Adipose tissue (tissue), 3 donors: ENCODE data around the gene FBXL13. TPM values are rescaled to one million over a fixed set of nuclear protein-coding genes. Genes with fewer than 3 reads are reported as not detected.
"Not testable (repeated sequence)": the region's sequence is repeated elsewhere in the genome, so short reads cannot be mapped to it uniquely, and the experiment has no call there.

Source experiments
- H3K27ac ChIP-seq: one replicate; pipeline ENCODE4 v1.5.1; 2013; ENCODE audit warnings: low read depth, low read length
- WGBS, 3 donors: extraction: QIAGEN DNeasy Blood & Tissue Kit; methylation state at CpG; one replicate each; pipeline ENCODE4 v1.1.7; 2013; 5-methylcytosine and 5-hydroxymethylcytosine counted together
- polyA plus RNA-seq, 3 donors: library from polyadenylated mRNA; stranded (reverse); fragments of 200-250 nt; gene quantifications; one replicate each; pipeline ENCODE4 v1.2.3, GENCODE V29; 2013
- donor health status: healthy with polysubstance abuse.
- donor health status: Bipolar disorder and iron deficiency.
- donor health status: healthy.

Gene FBXL13
- under 1 TPM; 0.38 to 0.59 (median 0.56) TPM for polyA plus RNA-seq

DNA sequence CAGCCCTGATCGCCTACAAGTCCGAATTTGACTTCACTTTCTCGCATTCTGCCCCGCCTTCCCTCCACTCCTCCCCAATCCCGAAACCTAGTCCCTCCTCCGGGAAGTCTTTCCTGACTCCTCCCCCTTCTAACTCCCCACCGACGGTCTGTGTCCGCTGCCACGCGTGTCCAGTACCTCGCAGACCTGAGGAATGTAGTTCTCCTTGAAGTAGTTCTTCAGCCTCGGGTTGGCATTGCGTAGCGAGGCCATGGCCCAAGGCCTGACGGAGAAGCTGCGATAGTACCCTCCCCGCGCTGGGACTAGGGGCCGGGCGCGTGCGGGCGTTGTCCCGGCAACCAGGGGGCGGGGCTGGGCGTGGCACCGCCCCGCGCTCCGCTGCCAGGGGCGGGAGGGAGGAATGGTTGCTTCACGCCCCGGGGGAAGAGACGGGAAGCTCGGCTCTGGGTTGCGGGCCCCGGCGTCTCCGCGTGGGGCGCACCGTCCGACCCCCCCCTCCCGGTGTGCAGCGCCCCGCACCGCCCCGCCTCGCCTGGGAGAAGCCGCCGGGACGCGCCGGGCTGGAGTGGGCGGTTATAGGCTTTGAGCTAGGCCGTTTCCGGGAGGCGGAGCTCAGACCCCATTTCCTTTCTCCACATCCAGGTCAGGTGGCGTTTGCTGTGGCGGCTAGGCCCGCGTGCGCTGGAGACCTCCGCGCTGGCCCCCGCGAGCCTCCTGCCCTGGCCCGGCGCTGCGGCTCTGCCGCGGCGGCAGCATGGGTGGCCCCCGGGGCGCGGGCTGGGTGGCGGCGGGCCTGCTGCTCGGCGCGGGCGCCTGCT, at the start of gene FBXL13, which contains the start of gene ARMC10:
Gene FBXL13, minus strand, starts transcription at position 278 of the 818 bp plus-strand sequence.
Gene ARMC10, plus strand, starts transcription at position 622 of the 818 bp plus-strand sequence. Its CDS starts 133 bp downstream, at position 755.
- no peak within 1 kb of the TSS for H3K27ac ChIP-seq
- 0 to 10% (median 0%) methylated on average over 70 to 82 of the region's 83 CpGs for WGBS, 3 donors

DNA sequence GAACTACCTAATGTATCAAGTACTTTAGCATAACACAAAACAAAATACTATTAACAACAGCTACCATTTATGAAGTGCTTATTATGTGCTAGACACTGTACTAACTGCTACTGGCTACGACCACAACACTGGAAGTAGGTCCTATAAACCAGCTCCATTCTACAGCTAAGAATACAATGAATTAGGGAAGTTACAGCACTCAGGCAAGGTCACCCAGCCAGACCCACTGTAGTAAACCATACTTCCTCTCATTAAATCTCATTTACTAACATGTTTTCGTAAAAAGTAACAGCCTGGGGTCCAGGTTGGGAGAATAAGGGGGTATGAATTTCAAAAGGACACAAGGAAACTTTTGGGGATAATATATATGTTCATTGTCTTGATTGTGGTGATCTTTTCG, 48.9 kb upstream of the FBXL13 start:
- H3K27ac ChIP-seq, result no peak overlapping the region
- WGBS, 3 donors, result 53 to 71% (median 56%) methylated on average over 3 of the region's 3 CpGs

DNA sequence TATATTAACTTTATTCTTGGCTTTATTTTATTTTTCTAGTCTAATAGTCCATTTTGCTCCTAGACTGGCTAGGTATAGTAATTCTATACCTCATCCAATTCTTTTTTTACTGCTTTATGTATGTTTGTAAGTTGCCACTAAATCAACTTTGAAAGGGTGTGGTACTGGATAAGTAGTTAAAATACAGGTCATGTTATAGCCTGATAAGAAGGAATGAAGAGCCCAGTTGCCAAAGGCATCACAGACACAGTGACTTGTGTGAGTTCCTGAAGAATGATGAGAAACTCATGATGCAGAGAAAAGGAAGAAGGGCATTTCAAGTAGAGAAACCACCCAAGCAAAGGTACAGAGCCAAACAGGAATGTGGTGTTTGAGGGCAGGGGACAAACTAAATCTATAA, 47.0 kb upstream of the FBXL13 start:
- no peak overlapping the region for H3K27ac ChIP-seq

DNA sequence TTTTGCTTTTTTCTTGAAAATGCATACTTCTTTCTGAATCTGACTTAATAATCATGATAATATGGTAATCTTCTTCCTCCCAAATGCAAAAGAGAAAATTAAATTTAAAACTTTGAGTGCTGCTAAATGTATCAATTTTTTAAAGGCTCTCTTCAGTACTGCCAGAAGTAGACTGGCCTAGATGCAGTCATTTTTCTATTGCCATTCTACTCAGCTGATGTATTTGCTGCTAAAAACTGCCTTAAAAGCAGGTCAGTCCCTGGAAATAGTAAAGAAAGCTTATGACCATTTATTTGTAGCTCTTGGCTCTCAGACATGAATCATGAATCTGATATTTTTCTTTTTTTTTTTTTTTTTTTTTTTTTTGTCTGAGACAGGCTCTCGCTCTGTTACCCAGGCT, 45.8 kb upstream of the FBXL13 start:
- WGBS, 3 donors, result 100% methylated on average over 1 of the region's 1 CpG
- no peak overlapping the region for H3K27ac ChIP-seq

DNA sequence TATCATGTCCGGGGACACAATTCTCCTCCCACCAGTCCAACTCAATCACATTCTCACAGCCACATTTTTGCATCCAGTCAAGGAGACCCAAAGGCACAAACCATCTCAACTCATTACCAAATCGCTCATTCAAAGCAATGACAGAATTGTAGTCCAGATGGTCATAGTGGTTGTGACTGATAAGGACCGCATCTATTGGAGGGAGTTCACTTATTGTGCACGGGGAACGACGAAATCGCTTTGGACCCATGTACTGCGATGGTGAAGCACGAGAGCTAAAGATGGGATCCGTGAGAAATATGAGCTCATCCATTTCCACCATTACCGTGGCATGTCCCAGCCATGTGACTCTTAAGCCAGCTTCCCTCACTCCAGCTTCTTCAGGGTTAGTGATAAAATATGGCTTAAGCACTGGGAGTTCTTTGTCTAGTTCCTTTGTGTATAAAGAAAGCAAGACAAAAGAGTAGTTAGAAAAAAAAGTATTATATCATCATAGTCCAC, 45.2 kb upstream of the FBXL13 start:
- 96 to 97% (median 96%) methylated on average over 11 of the region's 11 CpGs for WGBS, 3 donors
- no peak overlapping the region for H3K27ac ChIP-seq

DNA sequence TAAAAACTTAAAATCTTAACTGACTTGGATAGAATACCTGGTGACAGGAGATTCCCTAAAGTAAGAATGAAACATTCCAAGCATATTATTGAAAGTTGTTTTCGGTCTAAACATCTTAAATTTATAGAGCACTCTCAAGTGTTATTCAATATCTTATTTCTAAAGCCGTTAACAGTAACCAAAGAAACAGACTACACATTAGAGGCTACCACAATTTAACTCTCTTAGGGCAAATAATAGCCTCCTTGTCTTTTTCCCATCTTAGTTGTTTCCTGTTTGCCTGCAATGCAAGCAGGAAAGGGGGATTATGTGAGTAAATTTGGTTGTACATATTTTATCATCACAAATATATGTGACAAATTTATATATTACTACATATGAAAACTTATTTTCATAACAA, 42.9 kb upstream of the FBXL13 start:
- no peak overlapping the region for H3K27ac ChIP-seq
- WGBS, 3 donors, result 94 to 100% (median 97%) methylated on average over 2 of the region's 2 CpGs

DNA sequence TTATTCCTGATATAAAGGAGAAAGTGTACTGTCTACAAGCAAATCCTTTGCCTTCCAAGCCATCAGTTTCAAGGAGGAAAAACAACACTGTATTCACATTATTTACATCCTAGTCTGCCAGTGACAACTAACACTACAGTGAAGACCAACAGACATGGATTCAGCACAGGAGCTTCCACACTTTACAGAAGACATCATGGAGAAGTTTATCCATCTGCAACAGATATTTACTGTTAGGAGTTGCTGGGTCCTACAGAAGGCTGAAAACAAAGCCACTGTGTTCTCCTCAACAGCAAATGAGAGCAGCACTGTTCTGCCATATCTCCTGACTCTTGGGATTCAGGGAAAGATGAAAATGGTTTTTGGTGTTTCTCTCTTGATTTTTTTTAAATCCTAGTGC, 42.4 kb upstream of the FBXL13 start:
- H3K27ac ChIP-seq, result no peak overlapping the region

DNA sequence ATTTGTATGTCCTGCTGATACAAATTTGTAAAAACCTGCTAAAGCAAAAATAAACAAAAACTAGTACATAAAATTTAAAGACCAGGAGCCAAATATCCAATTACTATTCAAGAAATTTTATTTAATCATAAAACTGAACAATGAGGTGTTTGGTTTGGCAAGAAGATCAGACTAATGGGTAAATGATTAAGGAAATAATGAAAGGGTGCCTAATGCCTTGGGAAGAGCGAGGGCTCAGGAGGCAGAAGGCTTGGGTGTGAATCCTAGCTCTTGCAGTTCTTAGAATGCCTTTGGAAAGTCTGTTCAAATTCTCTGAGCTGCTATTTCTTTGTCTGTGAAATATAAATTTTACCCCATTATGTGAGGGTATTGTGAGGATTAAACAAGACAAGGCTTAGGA, 41.9 kb upstream of the FBXL13 start:
- WGBS, 3 donors, result 40 to 100% (median 97%) methylated on average over 1 of the region's 1 CpG
- H3K27ac ChIP-seq, result no peak overlapping the region

DNA sequence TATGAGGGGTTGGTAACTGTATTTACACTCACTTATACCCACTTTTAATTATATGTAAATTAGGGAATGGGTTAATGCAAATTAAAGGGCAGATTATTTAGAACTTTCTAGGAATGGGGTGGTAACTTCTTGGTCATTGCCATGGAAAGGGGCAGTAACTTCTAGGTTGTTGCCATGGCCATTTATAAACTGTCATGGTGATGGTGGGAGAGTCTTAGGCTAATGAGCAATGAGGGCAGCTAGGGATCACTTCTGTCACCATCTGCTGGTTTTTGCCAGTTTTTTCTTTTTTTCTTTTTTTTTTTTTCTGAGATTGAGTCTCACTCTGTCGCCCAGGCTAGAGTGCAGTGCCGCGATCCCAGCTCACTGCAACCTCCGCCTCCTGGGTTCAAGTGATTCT, 41.2 kb upstream of the FBXL13 start:
- H3K27ac ChIP-seq, result no peak overlapping the region
- 94 to 97% (median 94%) methylated on average over 4 of the region's 4 CpGs for WGBS, 3 donors

DNA sequence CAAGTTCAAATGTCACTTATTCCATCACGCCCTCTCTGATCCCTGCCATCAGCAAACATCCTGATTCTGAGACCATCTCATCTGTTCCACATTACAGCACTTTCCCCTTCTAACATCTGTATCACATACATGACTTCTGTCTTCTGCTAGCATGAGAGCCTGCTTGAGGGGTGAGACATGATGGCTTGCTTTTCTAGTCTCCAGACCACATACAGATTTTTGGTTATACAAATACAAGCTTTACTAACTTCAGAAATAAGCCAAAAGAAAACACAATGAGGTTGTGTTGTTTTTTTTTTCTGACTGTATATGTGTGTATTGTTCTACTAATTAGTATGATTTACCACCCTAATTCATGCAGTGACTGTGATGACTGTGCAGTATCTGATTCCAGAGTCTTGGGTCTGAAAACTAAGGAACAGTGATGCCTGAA, 40.0 kb upstream of the FBXL13 start:
- 92 to 100% (median 97%) methylated on average over 1 of the region's 1 CpG for WGBS, 3 donors
- no peak overlapping the region for H3K27ac ChIP-seq

DNA sequence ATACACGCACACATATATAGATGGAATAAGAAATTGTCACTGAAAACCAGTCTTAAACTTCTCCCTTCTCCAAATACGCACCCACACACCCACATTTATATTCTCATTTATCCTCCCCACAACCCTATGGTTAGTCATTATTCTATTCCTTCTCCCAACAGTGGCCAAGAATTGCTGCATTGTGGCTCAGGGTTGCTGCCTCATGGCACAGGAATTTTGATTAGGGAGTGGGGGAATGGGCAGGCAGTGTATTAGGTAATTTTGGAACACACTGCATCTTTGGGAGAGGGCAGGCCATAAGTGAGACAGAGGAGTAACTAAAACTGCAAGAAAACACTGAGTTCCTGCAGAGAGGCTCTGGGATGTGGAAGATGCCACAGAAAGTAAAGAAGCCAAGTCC, 38.6 kb upstream of the FBXL13 start:
- no peak overlapping the region for H3K27ac ChIP-seq
- 92 to 94% (median 92%) methylated on average over 2 of the region's 2 CpGs for WGBS, 3 donors

DNA sequence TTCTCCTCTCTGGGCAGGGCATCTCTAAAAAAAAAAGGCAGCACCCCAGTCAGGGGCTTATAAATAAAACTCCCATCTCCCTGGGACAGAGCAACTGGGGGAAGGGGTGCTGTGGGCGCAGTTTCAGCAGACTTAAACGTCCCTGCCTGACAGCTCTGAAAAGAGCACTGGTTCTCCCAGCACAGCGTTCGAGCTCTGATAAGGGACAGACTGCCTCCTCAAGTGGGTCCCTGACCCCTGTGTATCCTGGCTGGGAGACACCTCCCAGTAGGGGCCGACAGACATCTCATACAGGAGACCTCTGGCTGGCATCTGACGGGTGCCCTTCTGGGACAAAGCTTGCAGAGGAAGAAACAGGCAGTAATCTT, 32.1 kb upstream of the FBXL13 start:
- 40 to 74% (median 70%) methylated on average over 6 of the region's 6 CpGs for WGBS, 3 donors
- not testable (repeated sequence) for H3K27ac ChIP-seq

DNA sequence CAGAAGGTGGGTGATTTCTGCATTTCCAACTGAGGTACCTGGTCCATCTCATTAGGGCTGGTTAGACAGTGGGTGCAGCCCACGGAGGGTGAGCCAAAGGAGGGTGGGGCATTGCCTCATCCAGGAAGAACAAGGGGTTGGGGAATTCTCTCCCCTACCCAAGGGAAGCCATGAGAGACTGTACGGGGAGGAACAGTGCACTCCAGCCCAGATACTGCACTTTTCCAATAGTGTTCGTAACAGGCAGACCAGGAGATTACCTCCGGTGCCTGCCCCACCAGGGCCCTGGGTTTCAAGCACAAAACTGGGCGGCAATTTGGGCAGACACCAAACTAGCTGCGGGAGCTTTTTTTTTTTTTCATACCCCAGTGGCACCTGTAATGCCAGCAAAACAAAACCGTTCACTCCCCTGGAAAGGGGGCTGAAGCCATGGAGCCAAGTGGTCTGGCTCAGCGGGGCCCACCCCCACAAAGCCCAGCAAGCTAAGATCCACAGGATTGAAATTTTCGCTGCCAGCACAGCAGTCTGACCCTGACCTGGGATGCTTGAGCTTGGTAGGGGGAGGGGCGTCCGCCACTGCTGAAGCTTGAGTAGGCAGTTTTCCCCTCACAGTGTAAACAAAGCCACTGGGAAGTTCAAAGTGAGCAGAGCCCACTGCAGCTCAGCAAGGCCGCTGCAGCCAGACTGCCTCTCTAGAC, 31.6 kb upstream of the FBXL13 start:
- 53 to 77% (median 72%) methylated on average over 12 of the region's 12 CpGs for WGBS, 3 donors
- H3K27ac ChIP-seq, result no peak overlapping the region

DNA sequence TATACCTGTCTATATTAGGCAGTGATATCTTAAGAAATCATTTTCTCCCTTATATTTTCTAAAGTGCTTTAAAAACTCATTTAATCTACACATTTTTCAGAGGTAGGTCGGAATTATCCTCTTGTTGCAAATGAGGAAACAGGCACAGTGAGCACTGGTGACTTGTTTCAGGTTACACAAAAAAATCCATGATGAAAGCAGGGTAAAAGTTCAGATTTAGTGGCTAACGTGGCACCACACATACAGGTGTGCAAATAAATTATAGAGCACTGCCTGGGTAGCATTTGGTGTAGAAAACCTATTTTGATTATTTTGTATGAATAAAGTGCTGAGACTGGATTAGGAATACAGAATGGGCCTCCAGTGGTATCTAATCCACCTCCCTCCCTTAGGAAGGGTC, 26.9 kb upstream of the FBXL13 start:
- no peak overlapping the region for H3K27ac ChIP-seq
- 42 to 59% (median 45%) methylated on average over 2 of the region's 2 CpGs for WGBS, 3 donors

DNA sequence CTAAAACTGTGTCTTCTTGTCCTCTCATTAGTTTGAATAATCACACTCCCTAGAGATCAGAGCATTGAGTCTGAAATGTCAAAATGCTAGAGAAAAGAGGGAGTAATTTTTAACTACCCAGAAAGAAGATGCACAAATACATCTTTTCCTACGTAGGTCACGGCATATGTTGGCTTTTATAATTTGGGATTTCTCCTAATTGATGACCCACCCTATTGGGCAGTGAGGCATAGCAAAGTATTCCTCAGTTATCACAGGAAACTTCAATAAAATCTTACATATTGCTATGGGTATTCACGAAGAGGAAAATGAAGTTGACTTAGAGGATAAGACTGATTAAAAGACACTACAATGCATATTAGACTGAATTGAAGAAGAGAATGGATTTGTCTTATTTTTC, 25.8 kb upstream of the FBXL13 start:
- WGBS, 3 donors, result 62 to 82% (median 65%) methylated on average over 3 of the region's 3 CpGs
- no peak overlapping the region for H3K27ac ChIP-seq

DNA sequence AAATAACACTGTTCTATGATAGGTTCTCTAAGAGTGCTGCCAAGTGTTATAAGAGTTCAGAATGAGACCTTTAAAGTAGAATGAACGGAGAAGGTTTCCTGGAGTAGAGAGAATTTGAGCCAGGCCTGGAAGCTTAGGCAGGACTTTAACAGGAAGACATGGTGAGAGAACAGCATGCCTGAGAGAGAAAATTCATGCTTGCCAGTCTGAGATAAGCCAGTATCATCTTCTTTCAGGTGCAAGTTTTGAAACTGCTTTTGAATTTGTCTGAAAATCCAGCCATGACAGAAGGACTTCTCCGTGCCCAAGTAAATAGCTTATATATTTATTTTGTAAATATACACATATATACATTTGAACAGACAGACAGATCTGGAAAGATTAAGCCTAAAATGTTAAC, 22.4 kb upstream of the FBXL13 start:
- H3K27ac ChIP-seq, result no peak overlapping the region
- 92 to 97% (median 93%) methylated on average over 2 of the region's 2 CpGs for WGBS, 3 donors

DNA sequence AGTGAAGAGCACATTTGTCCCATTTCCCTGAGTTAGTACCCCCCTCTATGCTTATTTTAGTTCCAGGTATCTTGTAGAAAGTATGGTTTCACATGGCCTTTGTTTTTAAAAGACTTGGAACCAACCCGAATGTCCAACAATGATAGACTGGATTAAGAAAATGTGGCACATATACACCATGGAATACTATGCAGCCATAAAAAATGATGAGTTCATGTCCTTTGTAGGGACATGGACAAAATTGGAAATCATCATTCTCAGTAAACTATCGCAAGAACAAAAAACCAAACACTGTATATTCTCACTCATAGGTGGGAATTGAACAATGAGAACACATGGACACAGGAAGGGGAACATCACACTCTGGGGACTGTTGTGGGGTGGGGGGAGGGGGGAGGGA, 21.0 kb upstream of the FBXL13 start:
- not testable (repeated sequence) for H3K27ac ChIP-seq
- 95 to 100% (median 99%) methylated on average over 2 of the region's 2 CpGs for WGBS, 3 donors

DNA sequence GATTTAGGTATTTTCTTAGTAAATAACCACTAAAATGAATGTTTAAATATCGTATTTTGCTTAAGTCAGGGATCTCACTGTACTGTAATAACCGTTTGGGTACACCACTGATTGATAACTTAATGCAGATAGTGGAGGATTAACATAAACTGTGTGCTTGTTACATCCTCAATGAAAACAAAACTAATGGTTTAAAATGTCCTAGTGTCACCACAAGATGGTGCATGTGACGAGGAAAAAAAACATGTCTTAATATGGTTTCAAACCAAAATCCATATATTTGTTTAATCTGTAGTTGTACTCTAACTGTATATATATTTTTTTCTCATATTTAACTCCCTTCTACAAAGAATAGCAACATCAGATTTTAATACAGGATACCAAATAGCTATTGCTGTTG, 19.5 kb upstream of the FBXL13 start:
- 48 to 55% (median 49%) methylated on average over 3 of the region's 3 CpGs for WGBS, 3 donors

DNA sequence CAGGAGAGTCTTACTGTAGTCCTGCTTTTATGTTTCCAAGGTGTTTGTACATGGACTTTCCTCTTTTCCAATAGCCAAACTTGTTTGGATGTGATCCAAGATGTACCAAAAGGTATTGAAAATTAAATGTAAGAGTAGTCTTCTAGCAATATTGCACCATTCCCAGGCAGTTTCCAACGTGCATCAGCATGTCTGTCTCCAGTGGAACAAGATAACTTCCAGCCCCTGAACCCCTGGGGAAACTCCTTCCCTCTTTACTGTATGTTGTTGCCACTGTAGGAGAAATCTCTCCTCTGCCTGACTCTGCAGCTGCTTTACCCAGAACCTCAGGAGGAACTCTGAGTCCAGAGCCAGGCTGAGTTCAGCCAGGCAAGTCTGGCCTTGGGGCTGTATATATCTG, 18.8 kb upstream of the FBXL13 start:
- WGBS, 3 donors, result 48 to 52% (median 48%) methylated on average over 1 of the region's 1 CpG
- no peak overlapping the region for H3K27ac ChIP-seq

More for the DNA sequence above, 19.5 kb upstream of the FBXL13 start:
- no peak overlapping the region for H3K27ac ChIP-seq

DNA sequence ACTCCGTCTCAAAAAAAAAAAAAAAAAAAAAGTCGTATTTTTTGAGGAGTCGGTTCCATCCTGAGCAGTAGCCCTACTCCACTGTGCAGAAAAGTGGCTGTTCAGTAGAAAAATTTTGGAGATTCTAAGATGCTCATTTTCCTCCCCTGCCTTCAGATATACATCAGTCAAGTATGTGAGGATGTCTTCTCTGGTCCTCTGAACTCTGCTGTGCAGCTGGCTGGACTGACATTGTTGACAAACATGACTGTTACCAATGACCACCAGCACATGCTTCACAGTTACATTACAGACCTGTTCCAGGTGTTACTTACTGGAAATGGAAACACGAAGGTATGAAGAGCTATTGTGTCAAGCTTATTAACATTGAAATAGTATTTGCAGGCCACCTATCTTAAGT, 17.7 kb upstream of the FBXL13 start:
- not testable (repeated sequence) for H3K27ac ChIP-seq
- WGBS, 3 donors, result 63 to 81% (median 68%) methylated on average over 4 of the region's 4 CpGs
